ENCODE measurements around the gene ATP8B3.

Gene ATP8B3

DNA sequence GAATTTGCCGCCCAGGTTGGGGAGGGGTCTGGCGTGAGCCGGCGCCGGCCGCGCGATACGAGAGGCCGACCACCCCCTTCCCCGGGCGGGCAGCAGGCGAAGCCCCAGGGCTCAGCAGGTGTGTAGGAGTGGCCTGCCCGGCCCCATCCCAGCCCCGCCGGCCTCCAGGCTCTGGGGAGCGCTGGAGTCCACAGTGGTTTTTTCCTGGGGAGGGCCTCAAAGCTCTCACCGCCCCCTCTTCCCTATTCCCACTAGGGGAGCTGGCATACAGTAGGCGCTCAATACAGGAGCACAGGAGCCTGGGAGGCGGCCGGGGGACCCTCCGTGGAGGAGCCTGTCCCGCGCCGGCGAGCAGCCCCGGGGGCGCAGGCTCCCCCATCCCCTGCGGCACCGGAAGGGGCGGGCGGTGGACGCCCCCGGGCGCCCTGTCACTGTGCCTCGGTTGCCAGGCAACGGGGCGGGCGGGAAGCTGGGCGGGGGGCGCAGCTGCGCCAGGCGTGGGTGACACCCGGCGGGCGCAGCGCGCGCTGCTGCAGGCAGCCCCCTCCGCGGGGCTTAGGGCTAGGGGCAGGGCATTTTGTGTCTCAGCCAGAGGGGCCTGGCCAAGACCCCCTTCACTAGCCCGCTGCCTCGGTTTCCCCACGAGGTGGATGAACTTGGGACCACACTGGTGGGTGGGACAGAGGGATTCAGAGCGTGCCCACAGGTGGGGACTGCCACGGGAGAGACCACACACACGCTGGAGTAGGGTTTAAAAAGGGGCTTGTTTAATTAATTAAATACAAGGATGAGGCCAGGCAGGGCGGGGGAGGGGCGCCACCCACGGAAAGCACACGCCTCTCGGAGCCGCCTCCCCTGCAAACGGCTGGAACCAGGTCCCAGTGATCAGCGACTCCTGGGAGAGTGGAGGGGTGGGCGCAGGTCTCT is 39.8 kb upstream of the ATP8B3 start:
- peak in 1 of 3 donors; percentile 59 for DNase-seq (ENCODE audit: low read depth in 3 of 3)

DNA sequence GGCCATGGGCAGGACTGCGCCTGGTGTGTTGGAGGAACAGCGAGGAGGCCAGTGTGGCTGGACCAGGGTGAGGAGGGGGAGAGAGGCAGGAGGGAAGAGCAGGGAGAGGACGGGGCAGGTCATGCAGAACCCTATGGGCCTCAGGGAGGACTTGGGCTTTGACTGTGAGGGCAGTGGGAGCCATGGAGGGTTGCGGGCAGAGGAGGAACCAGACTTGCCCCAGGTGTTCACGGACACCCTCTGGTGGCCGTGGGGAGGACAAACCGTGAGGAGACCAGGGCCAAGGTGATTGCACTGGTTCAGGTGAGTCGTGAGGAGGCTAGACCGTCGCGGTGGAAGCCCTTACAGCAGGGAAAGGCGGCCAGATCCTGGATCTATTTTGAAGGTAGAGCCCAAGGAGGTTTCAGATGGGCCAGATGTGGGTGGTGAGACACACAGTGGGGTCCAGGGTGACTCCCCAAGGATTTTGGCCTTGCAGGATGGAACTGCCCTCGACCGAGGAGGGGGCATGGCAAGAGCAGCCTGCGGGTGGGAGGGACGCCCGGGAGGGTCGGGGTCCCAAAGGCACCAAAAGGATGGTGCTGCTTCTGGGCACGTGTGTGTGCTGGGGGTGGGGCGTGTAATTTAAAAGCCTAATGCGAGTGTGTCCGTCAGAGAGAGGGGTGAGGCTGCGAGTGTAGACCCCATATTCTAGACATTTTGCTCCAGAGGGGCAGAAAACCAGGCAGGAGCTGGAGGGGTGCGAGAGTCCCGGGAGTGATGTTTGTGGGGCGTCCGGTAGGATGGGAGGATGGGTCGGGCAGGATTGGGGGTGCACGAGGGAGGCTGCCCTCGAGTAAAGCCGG is 39.0 kb upstream of the ATP8B3 start:
- DNase-seq (ENCODE audit: low read depth in 3 of 3), result no peak

DNA sequence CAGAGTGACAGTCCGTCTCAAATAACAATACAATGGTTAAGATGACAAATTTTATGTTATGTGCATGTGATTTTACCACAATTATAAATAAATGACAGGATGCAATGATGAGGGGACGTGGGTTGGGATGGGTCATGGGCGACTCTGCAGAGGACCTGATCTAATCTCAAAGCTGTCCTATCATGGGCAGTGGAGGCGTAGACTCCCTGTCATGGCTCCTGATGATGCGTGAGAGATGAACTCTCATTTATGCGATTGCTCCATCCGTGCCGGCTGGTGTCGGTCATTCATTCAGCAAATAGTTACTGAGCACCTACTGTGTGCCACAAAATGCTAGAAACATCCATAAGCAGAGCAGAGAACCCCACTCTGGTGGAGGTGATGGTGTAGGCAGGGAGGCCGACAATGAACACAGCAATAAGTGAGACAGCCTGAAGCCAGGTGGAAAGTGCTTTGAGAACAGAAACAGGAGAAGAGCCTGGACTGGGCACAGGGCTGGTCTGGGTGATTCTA is 37.9 kb upstream of the ATP8B3 start:
- DNase-seq (ENCODE audit: low read depth in 3 of 3), result no peak

DNA sequence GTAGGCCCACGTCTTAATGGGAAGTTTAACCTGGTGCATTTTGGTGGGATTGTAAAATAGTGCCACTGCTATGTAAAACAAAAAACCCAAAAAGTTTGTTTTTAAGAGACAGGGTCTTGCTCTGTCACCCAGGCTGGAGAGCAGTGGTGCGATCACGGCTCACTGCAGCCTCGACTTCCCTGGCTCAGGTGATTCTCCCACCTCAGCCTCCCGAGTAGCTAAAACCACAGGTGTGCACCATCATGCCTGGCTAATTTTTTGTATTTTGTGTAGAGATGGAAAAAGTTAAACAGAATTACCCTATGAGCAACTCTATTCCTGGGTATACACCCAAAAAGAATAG is 37.0 kb upstream of the ATP8B3 start:
- no peak for DNase-seq (ENCODE audit: low read depth in 3 of 3)

DNA sequence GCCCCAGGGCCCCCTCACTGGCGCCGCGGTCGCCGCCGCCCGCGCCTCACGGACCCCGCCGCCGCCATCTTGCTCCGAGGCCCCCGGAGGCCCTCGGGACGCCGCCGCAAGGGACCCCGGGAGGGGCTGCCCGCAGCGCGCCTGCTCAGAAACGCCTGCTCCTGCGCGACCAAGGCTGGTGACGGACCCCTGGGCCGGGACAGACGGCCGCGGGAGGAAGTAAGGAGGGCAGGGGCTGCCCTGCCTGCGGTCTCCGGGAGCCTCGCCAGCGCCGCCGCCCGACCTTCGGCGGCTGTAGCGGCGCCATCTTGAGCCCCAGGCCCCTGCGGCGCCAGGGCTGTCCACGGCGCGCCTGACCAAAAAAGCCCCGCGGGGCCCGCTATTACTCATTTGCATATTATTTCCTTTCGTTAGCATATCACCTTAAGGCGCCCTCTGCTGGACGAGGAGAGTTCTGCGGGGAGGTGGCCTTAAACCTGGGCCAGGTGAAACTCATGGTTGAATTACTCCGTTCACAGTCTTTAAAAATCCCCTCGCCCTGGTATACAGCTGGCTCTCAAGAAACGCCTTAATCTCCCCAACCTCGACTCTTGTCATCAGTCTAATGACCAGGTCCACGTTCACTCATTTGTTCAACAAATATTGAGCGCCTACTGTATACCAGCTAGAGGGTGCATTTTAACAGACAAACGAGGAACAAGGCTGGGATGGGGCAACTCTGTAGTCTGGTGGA is 36.5 kb upstream of the ATP8B3 start, which contains the start of gene REXO1:
Gene REXO1 (minus strand): TSS at position 85 of the 733 bp plus-strand sequence. CDS start 125 bp downstream, outside the sequence.
- peak; percentile 93 to 98 (median 94) for DNase-seq (ENCODE audit: low read depth in 3 of 3)

DNA sequence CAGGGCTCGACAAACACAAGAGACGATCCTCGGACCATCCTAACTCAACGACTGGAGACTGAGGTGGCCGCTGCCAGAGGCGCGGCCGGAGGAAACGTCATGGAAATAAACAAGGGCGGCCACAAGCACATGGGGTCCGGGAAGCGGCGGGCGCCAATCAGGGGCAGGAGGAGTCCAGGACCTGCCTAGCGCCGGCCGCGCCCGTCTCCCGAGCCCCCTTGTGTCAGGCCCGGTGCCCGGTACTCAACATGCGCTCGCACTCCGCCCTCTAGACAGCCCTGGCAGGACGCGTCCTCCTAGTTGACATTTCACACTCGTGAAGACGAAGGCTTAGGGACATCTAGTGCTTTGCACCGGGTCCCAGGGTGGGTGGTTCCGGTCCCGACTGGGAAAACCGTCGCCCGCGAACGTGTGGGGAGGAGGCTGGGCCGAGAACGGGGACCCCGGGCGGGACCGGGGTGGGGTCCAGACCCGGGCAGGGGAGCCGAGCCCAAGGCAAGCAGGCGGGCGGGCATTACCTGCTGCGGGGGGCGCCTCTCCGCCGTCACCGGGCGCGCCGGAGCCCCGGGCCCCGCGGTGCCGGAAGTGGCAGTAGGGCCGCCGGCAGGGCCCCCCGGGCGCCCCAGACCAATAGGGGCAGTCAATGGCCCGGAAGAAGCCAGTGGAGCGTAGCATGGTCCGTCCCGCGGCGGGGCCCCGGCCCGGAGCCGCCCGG is 35.8 kb upstream of the ATP8B3 start:
- no peak for DNase-seq (ENCODE audit: low read depth in 3 of 3)

DNA sequence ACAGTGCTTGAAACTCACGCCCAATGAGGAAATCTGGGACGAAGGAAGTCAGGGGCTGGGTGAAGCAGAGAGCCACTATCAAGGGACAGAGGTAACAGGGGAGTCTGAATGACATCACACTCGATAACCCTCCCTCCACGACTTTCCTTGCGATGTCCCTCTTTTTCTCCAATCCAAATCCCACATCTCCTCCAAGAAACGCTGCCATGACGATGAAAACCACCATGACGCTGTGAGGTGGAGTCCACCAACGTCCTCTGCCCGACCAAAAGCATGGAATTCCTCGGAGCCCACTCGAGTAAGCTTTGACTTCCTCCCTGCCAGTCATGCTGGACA is 35.2 kb upstream of the ATP8B3 start:
- no peak for DNase-seq (ENCODE audit: low read depth in 3 of 3)

DNA sequence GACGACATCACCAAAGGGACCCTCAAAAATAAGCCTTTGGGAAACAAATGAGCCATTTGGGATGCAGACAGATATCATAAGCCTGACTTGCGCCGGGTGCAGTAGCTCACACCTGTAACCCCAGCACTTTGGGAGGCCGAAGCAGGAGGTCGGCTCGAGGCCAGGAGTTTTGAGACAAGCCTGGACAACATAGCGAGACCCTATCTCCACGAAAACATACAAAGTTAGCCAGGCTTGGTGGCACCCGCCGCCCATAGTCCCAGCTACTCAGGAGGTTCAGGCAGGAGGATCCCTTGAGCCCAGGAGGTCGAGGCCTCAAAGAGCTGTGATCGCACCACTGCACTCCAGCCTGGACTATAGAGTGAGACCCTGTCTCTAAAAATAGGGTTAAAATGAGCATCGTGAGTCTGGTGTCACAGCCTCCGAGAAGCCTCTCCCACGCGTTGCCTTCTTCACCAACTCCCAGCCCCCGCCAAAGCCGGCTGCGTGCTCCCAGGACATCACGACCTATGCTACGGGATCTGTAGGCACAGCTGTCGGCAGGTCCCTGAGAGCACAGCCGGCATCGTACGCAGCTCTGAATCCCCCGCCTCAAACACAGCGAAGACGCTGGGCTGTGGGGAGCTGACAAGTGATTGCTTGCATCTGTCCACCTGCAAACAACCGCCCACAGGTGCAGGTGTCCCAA is 34.6 kb upstream of the ATP8B3 start:
- DNase-seq (ENCODE audit: low read depth in 3 of 3), result no peak

DNA sequence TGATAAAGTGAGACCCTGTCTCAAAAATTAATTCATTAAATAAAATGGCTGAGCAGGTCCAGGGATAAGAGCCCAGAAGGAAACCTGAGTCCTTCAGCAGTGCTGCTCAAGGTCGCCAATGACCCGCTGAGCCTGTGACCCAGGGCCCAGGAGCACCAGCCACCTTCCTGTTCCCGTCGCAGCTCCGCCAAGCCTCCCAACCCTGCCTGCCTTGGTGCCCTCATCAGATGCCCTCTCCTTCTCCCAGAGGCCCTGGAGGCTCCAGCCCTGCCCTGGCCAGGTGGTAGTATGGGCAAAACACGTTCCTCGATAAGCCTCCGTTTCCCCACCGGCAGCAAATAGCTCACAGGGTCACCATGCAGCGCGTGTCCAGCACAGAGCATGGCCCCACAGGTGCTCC is 33.6 kb upstream of the ATP8B3 start:
- no peak for DNase-seq (ENCODE audit: low read depth in 3 of 3)

DNA sequence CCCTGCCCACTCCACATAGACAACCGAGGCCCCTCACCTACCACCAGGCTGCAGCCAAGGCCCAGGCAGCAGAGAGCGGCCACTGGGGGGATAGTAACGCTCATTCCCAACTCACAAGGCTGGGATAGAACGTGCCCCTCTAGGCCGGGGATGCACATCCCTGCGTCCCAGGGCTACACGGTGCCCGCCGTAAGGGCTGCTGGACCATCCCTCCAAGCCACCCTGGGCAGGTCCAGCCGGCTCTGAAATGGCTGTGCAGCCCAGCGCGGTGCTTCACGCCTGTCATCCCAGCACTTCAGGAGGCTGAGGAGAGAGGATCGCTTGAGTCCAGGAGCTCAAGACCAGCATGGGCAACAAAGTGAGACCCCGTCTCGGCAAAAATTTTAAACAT is 33.0 kb upstream of the ATP8B3 start:
- no peak for DNase-seq (ENCODE audit: low read depth in 3 of 3)

DNA sequence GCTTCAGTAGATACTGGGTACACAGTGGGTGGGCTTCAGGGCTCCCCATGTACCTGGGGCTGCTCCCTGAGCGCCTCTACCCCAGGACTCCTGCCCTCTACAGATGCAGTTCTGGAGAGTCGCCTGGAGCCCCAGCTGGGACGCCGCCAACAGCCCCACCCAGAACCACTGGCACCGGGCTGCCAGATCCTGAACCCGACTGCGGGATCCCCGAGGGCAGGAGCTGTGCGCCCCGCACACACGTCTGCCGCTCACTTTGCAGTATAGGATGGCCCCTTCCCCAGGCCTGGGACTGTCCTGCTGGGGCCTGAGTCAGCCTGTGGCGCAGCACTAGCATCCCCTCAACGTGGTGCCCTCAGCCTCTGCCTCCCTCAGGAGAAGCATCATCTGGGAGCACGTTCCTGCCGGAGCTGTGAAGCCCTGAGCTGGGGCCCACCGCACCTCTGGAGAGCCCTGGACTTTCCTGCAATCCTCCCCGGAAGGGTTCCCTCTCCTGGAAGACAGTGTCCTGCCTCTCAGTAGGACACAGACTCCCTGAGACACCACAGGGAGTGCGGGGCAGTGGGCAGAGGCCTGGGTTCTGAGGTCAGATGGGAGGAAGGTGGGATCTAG is 32.5 kb upstream of the ATP8B3 start:
- DNase-seq (ENCODE audit: low read depth in 3 of 3), result no peak

DNA sequence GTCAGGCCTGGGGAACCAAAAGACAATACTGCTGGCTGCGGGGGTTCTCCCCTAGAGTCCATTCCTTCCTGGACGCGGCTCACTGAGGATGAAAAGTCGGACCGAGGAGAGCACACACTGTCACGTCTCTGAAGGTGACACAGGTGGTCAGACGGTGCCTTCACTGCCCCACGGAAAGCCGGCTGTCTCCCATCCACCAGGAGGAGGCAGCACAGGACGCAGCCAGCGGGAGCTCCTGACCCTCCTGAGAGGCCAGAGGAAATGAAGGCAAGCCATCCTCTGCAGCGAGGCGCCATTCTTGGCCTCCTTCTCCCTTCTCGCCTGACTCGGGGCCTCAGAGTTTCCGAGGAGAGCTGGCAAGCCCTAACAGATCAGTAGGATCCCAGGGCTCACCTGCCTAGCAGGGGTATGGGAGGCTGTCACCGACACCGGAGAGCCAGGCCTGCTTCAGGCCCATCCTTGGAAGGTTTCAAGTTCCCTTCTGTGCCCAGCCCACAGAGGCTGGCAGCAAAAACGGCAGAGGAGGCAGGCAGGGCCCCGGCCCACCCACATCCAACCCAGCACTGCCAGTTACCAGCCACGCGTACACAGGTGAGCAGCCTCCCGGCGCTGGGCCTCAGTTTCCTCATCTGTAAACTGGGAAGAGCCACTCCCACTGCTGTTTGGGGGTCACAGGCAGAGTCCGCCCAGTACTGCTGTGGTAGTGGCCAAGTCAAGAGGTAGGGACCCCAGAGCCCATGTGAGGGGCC is 31.7 kb upstream of the ATP8B3 start:
- no peak for DNase-seq (ENCODE audit: low read depth in 3 of 3)

DNA sequence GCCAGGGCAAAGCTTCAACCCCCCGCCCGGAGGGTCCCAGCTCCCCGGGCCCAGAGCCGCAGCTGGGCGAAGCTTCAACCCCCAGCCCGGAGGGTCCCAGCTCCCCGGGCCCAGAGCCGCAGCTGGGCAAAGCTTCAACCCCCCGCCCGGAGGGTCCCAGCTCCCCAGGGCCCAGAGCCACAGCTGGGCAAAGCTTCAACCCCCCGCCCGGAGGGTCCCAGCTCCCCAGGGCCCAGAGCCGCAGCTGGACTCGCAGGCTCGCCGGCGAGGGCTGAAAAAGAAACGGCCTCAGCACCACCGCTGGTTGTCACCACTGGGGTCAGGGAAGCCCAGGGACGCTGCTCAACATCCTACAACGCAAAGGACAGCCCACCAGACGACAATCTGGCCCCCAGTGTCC is 31.0 kb upstream of the ATP8B3 start:
- no peak for DNase-seq (ENCODE audit: low read depth in 3 of 3)

DNA sequence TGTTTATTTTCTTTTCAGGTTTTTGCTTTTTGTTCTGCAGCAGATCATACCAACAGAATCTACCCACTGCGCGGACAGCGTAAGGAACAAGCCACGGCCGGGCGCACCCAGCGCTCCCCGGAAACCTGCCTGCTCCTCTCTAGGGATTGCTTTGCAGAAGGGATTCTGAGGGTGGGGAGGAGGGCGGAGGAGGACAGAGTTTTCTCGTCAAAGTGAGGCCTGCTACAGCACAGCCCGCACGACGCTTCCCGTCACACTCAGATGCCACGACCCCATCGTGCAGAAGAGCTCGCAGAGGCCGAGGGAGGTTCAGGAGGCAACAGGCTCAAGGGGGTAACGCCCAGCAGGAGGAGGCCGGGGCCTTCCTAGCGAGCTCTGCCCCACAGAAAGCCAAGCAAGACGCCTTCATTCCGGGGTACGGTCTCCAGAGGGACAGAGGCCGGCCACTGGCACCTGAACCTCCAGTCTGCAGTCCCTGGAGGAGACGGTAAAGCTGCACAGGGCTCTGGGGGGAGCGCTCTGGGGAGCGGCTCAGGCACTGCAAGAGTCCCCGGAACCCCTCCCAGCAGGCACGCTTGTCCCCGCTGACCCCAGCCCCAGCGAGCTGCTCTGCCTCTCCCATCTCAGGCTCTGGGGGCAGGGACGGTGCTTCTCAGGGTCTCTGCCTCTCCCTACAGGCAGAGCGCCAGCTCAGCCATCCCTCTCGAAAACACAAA is 29.3 kb upstream of the ATP8B3 start:
- no peak for DNase-seq (ENCODE audit: low read depth in 3 of 3)

DNA sequence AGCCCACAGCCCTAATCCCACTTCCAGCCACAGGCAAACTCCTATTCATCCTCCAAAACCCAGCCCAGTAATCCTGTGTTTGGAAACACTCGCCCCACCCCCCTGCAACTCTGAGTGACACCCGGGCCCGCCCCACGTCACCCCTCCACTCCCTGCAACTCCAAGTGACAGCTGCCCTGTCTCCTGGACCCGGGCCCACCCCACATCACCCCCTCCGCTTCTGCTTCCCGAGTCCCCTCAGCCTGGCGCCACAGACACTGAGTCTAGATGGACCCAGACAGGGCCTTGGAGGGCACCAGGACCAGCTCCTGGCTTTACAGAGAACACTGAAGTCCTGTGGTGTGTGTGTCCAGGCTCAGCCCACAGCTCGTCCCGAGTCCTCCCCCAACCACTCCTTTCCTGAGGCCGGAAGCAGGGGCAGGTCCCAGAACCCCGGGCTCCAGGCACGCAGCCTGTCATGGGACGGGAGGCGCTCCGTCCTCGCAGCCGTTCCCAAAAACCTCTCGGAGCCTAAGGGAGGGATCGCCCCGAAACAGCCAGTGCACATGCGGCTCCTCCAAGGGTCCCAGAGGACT is 28.6 kb upstream of the ATP8B3 start:
- no peak for DNase-seq (ENCODE audit: low read depth in 3 of 3)

DNA sequence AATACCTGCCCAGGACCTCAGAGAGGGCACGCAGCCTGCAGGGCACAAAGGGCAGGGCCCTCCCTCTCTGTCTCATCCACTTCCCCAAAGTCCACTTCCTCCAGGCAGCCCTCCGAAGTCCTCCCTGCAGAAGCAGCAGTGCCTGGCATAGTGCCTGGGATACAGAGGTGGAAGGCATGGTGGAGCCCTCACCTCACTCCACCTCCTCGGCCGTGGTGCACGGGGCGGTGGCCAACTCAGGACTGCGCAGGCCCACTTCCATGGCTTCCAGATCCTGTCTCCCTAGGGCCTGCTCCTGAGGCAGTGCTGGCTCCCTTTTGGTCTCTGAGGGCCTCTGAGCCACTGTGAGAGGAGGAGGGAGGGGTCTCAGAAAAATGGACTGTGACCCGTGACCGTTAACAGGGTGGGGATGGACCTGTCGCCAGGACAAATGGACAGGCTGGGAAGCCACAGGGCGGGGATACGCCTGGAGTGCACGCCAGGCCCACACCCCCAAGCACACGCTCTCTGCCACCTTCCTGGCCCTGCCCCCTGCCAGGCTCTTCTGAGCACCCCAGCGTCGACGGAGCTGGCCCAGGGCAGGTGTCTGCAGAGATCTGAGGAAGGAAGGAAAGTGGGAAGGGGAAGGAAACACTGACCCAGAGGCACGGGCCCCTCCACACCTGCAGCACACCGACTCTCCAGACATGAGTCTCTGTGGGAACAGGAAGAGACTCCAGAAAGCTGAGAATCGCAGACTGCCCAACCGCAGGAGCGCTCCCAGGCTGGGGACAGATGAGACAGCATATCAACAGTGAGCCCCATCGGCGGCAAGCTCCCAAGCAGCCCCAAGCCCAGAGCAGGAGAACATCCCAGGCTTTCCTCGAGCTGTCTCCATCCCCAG is 27.8 kb upstream of the ATP8B3 start:
- DNase-seq (ENCODE audit: low read depth in 3 of 3), result no peak

DNA sequence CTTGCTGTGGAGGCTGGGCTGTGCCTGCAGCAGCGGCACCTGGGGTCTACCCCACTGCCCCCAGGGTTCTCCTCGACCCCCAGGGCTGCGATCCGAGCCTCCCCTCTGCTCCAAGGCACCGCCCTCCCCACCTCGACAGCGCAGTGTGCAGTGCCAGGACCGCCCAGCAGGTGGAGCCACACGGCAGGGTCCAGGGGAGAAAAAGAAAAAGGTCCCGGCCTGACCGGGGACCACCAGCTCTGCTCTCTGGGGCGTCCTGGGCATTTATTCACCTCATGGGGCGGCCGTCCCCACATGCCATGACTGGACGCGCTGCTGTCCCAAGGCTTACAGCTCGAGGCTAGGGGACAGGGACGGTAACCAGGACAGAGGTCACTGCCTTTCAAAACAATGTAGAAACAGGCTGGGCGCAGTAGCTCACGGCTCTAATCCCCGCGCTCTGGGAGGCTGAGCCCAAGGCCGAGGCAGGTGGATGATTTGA is 25.6 kb upstream of the ATP8B3 start:
- peak in 2 of 3 donors; percentile 39 to 47 for DNase-seq (ENCODE audit: low read depth in 3 of 3)

DNA sequence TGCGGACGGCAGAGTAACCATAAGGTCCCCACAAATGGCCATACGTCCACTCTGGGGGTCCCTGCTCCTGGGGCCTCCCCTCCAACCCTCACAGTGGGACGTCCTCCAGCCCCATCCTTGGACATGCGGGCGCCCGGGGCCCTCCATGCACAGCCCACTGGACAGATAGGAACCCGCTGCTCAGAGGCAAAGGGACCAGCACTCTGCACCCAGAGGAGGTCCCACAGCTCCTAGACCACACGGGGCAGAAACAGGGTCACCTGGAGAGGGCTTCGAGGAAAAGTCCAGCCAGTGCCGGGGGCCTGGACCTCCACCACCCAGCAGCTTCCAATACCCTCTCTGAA is 25.1 kb upstream of the ATP8B3 start:
- DNase-seq (ENCODE audit: low read depth in 3 of 3), result no peak

Measured in stimulated activated CD4-positive, alpha-beta T cell treated with anti-CD3 and anti-CD28 coated beads, TNF-alpha, amount 100 ng/mL, for 48 hours (primary cell).